ENCODE measurements around the gene NFATC4.

- TF ChIP-seq POLR2A (IDR thresholded peaks at IDR 0.05) (no peak), POLR2AphosphoS5 (IDR thresholded peaks at IDR 0.05) (no peak), CTCF (IDR thresholded peaks at IDR 0.05 in 8 of 11, conservative IDR thresholded peaks at IDR 0.05 in 3 of 11) (no peak)
Measured at GRCh38 chr14:24399447-24399822, 31.5 kb downstream of the NFATC4 start.

All from spleen (tissue), 7 donors.